Activated naive CD8-positive, alpha-beta T cell (primary cell): ENCODE results near the gene TMEM169.
"Not testable (repeated sequence)": the region's sequence is repeated elsewhere in the genome, so short reads cannot be mapped to it uniquely, and the experiment has no call there.

ENCODE experiments used
- H3K27ac Mint-ChIP-seq: one replicate; pipeline ENCODE4 v1.8.0; 2021; ENCODE audit warnings: mixed read lengths
- H3K27me3 Mint-ChIP-seq: one replicate; pipeline ENCODE4 v1.8.0; 2021; ENCODE audit warnings: mixed read lengths
- H3K36me3 Mint-ChIP-seq: one replicate; pipeline ENCODE4 v1.8.0; 2021; ENCODE audit warnings: mixed read lengths
- H3K4me1 Mint-ChIP-seq: one replicate; pipeline ENCODE4 v1.8.0; 2021; ENCODE audit warnings: low read depth, mixed read lengths
- H3K4me3 Mint-ChIP-seq: one replicate; pipeline ENCODE4 v1.8.0; 2021; ENCODE audit warnings: mild to moderate bottlenecking, mixed read lengths
- H3K9me3 Mint-ChIP-seq: one replicate; pipeline ENCODE4 v1.8.0; 2021; ENCODE audit warnings: low read depth, mixed read lengths

TMEM169 gene

GRCh38 chr2:216119986-216120385, 38.3 kb downstream of the TMEM169 start:
- Mint-ChIP-seq H3K27ac (peak overlapping the region; percentile 99), H3K27me3 (no peaks in the 10 kb centered on the region), H3K4me1 (peaks cover 84% of the 10 kb centered on the region), H3K9me3 (no peaks in the 10 kb centered on the region), H3K36me3 (peaks cover 44% of the 10 kb centered on the region), H3K4me3 (peak overlapping the region; percentile 84)

GRCh38 chr2:216121255-216121654, 39.5 kb downstream of the TMEM169 start:
- H3K4me1 Mint-ChIP-seq: peaks cover 83% of the 10 kb centered on the region
- H3K9me3 Mint-ChIP-seq: no peaks in the 10 kb centered on the region
- H3K27me3 Mint-ChIP-seq: no peaks in the 10 kb centered on the region
- H3K4me3 Mint-ChIP-seq: peak overlapping the region; percentile 60
- peaks cover 40% of the 10 kb centered on the region for H3K36me3 Mint-ChIP-seq
- H3K27ac Mint-ChIP-seq: peak overlapping the region; percentile 99

GRCh38 chr2:216126943-216127342, 45.2 kb downstream of the TMEM169 start:
- Mint-ChIP-seq H3K27ac (peak overlapping the region; percentile 28), H3K4me3 (no peak overlapping the region), H3K27me3 (no peaks in the 10 kb centered on the region), H3K36me3 (peaks cover 21% of the 10 kb centered on the region), H3K4me1 (peaks cover 72% of the 10 kb centered on the region), H3K9me3 (no peaks in the 10 kb centered on the region)

GRCh38 chr2:216130346-216130971, 48.7 kb downstream of the TMEM169 start:
- Mint-ChIP-seq H3K27me3 (no peaks in the 10 kb centered on the region), H3K9me3 (no peaks in the 10 kb centered on the region), H3K27ac (peak overlapping the region; percentile 16), H3K36me3 (peaks cover 17% of the 10 kb centered on the region), H3K4me1 (peaks cover 73% of the 10 kb centered on the region), H3K4me3 (no peak overlapping the region)

GRCh38 chr2:216131175-216131926, 49.6 kb downstream of the TMEM169 start:
- Mint-ChIP-seq H3K36me3 (peaks cover 18% of the 10 kb centered on the region), H3K27me3 (no peaks in the 10 kb centered on the region), H3K4me1 (peaks cover 67% of the 10 kb centered on the region), H3K27ac (peak overlapping the region; percentile 43), H3K4me3 (no peak overlapping the region), H3K9me3 (no peaks in the 10 kb centered on the region)

- peaks cover 17% of the 10 kb centered on the region for H3K36me3 Mint-ChIP-seq
- H3K27ac Mint-ChIP-seq: peak overlapping the region; percentile 66
- peaks cover 62% of the 10 kb centered on the region for H3K4me1 Mint-ChIP-seq
- H3K4me3 Mint-ChIP-seq: no peak overlapping the region
- H3K27me3 Mint-ChIP-seq: no peaks in the 10 kb centered on the region
- H3K9me3 Mint-ChIP-seq: no peaks in the 10 kb centered on the region
Measured at GRCh38 chr2:216132585-216132984, 50.9 kb downstream of the TMEM169 start.

GRCh38 chr2:216133397-216133796, 51.7 kb downstream of the TMEM169 start:
- Mint-ChIP-seq H3K27ac (peak overlapping the region; percentile 75), H3K36me3 (peaks cover 18% of the 10 kb centered on the region), H3K27me3 (no peaks in the 10 kb centered on the region), H3K9me3 (no peaks in the 10 kb centered on the region), H3K4me1 (peaks cover 56% of the 10 kb centered on the region), H3K4me3 (no peak overlapping the region)

GRCh38 chr2:216134958-216135541, 53.3 kb downstream of the TMEM169 start:
- Mint-ChIP-seq H3K27ac (peak overlapping the region; percentile 55), H3K9me3 (no peaks in the 10 kb centered on the region), H3K27me3 (no peaks in the 10 kb centered on the region), H3K36me3 (peaks cover 18% of the 10 kb centered on the region), H3K4me3 (no peak overlapping the region), H3K4me1 (peaks cover 49% of the 10 kb centered on the region)

GRCh38 chr2:216139884-216140283, 58.2 kb downstream of the TMEM169 start:
- Mint-ChIP-seq H3K4me1 (peaks cover 35% of the 10 kb centered on the region), H3K4me3 (no peak overlapping the region), H3K9me3 (no peaks in the 10 kb centered on the region), H3K36me3 (peaks cover 10% of the 10 kb centered on the region), H3K27me3 (no peaks in the 10 kb centered on the region), H3K27ac (peak overlapping the region; percentile 3)

GRCh38 chr2:216141516-216141915, 59.8 kb downstream of the TMEM169 start:
- not testable (repeated sequence) for H3K9me3 Mint-ChIP-seq, H3K27ac Mint-ChIP-seq, H3K27me3 Mint-ChIP-seq, H3K36me3 Mint-ChIP-seq, H3K4me3 Mint-ChIP-seq
- peaks cover 28% of the 10 kb centered on the region for H3K4me1 Mint-ChIP-seq

- H3K36me3 Mint-ChIP-seq: peaks cover 6% of the 10 kb centered on the region
- H3K4me3 Mint-ChIP-seq: peak overlapping the region; percentile 12
- no peaks in the 10 kb centered on the region for H3K9me3 Mint-ChIP-seq
- peaks cover 27% of the 10 kb centered on the region for H3K4me1 Mint-ChIP-seq
- H3K27me3 Mint-ChIP-seq: no peaks in the 10 kb centered on the region
- peak overlapping the region; percentile 66 for H3K27ac Mint-ChIP-seq
Measured at GRCh38 chr2:216142540-216142939, 60.8 kb downstream of the TMEM169 start.

- Mint-ChIP-seq H3K36me3 (peaks cover 6% of the 10 kb centered on the region), H3K4me3 (no peak overlapping the region), H3K4me1 (peaks cover 33% of the 10 kb centered on the region), H3K9me3 (no peaks in the 10 kb centered on the region), H3K27ac (no peak overlapping the region), H3K27me3 (no peaks in the 10 kb centered on the region)
Measured at GRCh38 chr2:216144372-216144771, 62.7 kb downstream of the TMEM169 start.

- Mint-ChIP-seq H3K27ac (no peak overlapping the region), H3K9me3 (no peaks in the 10 kb centered on the region), H3K36me3 (peaks cover 6% of the 10 kb centered on the region), H3K4me3 (no peak overlapping the region), H3K27me3 (no peaks in the 10 kb centered on the region), H3K4me1 (peaks cover 35% of the 10 kb centered on the region)
Measured at GRCh38 chr2:216144857-216145256, 63.1 kb downstream of the TMEM169 start.

GRCh38 chr2:216146573-216146972, 64.9 kb downstream of the TMEM169 start:
- Mint-ChIP-seq H3K4me1 (peaks cover 33% of the 10 kb centered on the region), H3K27me3 (no peaks in the 10 kb centered on the region), H3K9me3 (no peaks in the 10 kb centered on the region), H3K4me3 (no peak overlapping the region), H3K36me3 (peaks cover 6% of the 10 kb centered on the region), H3K27ac (peak overlapping the region; percentile 61)
